Smooth muscle cell of the pulmonary artery (primary cell): ENCODE results near the gene ZSCAN16. TPM values are rescaled to one million over a fixed set of nuclear protein-coding genes. Genes with fewer than 3 reads are reported as not detected.

Experiments
- total RNA-seq: library from RNA; depleted of rRNA; stranded (reverse); fragments of >200 nt; gene quantifications from 2 replicates; pipeline ENCODE4 v1.2.3, GENCODE V29; 2014

The ZSCAN16 gene
- total RNA-seq, result 1.7 and 2.2 TPM in 2 replicates

GRCh38 chr6:28124350-28124970 lies at the start of gene ZSCAN16:
Gene ZSCAN16, plus strand, starts transcription at chr6:28124609. Its CDS starts 835 bp downstream, at chr6:28125444.

DNA sequence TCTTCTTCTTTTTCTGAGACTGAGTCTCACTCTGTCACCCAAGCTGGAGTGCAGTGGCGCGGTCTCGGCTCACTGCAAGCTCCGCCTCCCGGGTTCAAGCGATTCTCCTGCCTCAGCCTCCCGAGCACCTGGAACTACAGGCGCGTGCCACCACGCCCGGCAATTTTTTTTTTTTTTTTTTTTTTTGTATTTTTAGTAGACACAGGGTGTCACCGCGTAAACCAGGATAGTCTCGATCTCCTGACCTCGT lies 44.1 kb upstream of the ZSCAN16 start, which contains the start of gene ZNF165:
Gene ZNF165 (plus strand): TSS at position 188 of the 250 bp plus-strand sequence. CDS start 4,913 bp downstream, outside the sequence.

GRCh38 chr6:28141500-28142329 lies 17.3 kb downstream of the ZSCAN16 start, which contains the start of gene ZKSCAN8:
Gene ZKSCAN8, plus strand, starts transcription at chr6:28141883. Its CDS starts 6,525 bp downstream, at chr6:28148408.

Other genes with a start within 250 kb of the ZSCAN16 start
- not detected in 2 replicates for gene OR2B2, start 212.2 kb upstream of the ZSCAN16 start, total RNA-seq
- gene OR2B6, start 167.4 kb upstream of the ZSCAN16 start, total RNA-seq, result 0.07 TPM in 1 of 2 replicates, not detected in the other
- gene ZNF165, start 44.0 kb upstream of the ZSCAN16 start, total RNA-seq, result 0.13 and 0.26 TPM in 2 replicates
- gene ZKSCAN8, start 17.3 kb downstream of the ZSCAN16 start, total RNA-seq, result 23.0 and 26.4 TPM in 2 replicates
- gene ZSCAN9, start 100.7 kb downstream of the ZSCAN16 start, total RNA-seq, result 8.3 and 12.6 TPM in 2 replicates
- 4.8 and 6.0 TPM in 2 replicates for gene ZKSCAN4, start 127.7 kb downstream of the ZSCAN16 start, total RNA-seq
- gene NKAPL, start 134.7 kb downstream of the ZSCAN16 start, total RNA-seq, result 0.96 and 1.7 TPM in 2 replicates
- gene ZSCAN26, start 142.5 kb downstream of the ZSCAN16 start, total RNA-seq, result 16.4 and 17.9 TPM in 2 replicates
- gene PGBD1, start 157.0 kb downstream of the ZSCAN16 start, total RNA-seq, result 4.4 and 4.9 TPM in 2 replicates
- gene ZSCAN31, start 211.5 kb downstream of the ZSCAN16 start, total RNA-seq, result 4.2 and 4.4 TPM in 2 replicates
- 6.9 and 8.3 TPM in 2 replicates for gene ZKSCAN3, start 225.3 kb downstream of the ZSCAN16 start, total RNA-seq